ENCODE data around the gene SLC6A11. TPM values are rescaled to one million over a fixed set of nuclear protein-coding genes. Genes with fewer than 3 reads are reported as not detected.

The SLC6A11 gene
- total and polyA plus RNA-seq, 2 donors (not counting 1 experiment from before 2014, with no cell fraction given): not detected

DNA sequence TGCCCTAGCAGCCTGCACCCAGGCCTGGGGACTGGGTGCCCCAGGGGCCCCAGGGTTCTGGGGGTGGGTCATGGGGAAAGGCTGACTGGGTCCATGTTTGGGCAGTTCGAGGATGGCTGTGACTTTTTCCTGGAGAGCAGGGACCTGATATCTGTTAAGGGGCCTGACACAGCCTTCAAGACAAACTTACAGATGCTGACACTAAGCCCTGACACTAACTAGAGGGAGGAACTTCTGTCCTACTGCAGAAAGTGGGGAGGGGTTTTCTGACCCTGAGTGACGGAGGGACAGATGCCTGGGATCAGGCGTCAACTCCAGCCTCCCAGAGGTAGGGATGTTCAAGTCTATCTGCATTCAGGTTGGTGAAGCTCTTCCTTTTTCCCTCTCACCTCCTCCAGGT is 45.0 kb upstream of the SLC6A11 start:
- intact Hi-C loops (cut with micrococcal nuclease): no loop called here
- CTCF ChIA-PET: interaction anchor here (1.4 kb wide), 1 partner anchor 12 kb away, joined by 3 read pairs; no protein-coding TSS in a partner anchor
- 57% methylated on average over 1 of the region's 3 CpGs for WGBS (ENCODE audit: insufficient coverage)

DNA sequence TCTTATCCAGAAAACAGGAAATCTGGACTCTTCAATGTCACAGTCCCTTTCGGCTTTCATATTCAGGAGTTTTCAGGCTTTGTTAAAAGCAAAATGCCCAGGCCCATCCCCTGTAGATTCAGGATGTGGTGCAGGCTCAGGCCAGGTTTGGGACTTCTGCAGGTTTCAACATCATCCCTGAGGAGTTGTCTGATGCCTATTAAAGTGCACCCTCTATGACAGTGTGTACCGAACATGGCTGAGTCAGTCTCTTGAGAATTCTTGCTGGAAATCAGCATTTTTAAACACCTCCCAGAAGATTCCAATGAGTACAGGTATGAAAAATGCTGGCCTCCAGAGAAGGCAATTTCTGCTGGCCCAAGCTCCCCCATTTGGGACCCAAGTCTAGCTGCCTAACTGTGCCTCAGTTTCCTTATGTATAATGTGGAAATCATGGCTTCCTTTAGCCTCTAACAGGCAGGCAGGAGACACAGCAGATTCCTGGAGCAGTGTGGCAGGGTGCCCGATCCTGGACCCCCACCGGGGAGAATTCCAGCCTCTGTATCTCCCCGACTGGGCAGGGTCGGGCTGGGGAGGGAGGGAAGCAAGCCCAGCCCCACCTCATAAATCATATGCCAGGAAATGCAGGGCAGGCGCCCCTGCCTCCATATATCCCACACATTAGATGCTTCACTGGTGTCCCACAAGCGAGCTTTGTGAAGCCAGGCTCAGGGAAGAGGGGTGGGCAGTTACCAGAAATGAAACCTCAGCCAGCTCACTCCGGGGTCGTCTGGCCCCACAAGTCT is 44.4 kb upstream of the SLC6A11 start:
- 70% methylated on average over 6 of the region's 10 CpGs for WGBS (ENCODE audit: insufficient coverage)
- no peaks in the 10 kb centered on the region for H3K4me1 Mint-ChIP-seq
- Histone ChIP-seq H3K27ac (ENCODE audit: low read length in 2 of 2) (no peak overlapping the region), H3K4me1 (ENCODE audit: control insufficient read depth in 2 of 2, insufficient read depth in 2 of 2, low read length in 2 of 2) (no peaks in the 10 kb centered on the region), H3K27me3 (replicated peaks in 1 of 4; ENCODE audit: control extremely low read depth in 1 of 4, control insufficient read depth in 3 of 4, insufficient read depth in 4 of 4, low read length in 3 of 4) (peaks cover 0 to 9% (median 0%) of the 10 kb centered on the region in 4 experiments), H3K4me3 (ENCODE audit: control extremely low read depth in 1 of 5, extremely low read depth in 1 of 5, insufficient read depth in 1 of 5, low read depth in 2 of 5, low read length in 4 of 5) (no peak overlapping the region), H4K20me1 (ENCODE audit: control insufficient read depth, insufficient read depth, low read length, poor library complexity, severe bottlenecking) (no peaks in the 10 kb centered on the region), H3K79me2 (ENCODE audit: control insufficient read depth, insufficient read depth, low read length) (no peaks in the 10 kb centered on the region), H3K36me3 (replicated peaks in 1 of 2; ENCODE audit: control extremely low read depth in 1 of 2, control insufficient read depth in 1 of 2, extremely low read depth in 1 of 2, insufficient read depth in 2 of 2, low read length in 1 of 2) (no peaks in the 10 kb centered on the region), H3K9me3 (ENCODE audit: control extremely low read depth in 1 of 3, control insufficient read depth in 2 of 3, insufficient read depth in 1 of 3, low read length in 2 of 3) (peaks cover 0 to 23% (median 0%) of the 10 kb centered on the region in 3 donors), H3K9ac (ENCODE audit: low read length) (no peak overlapping the region), H2AFZ (ENCODE audit: insufficient read depth, low read depth, low read length, poor library complexity, severe bottlenecking) (no peak overlapping the region), H3K4me2 (replicated peaks; ENCODE audit: low read depth, low read length, poor library complexity, severe bottlenecking) (no peak overlapping the region)
- H3K4me3 Mint-ChIP-seq: no peak overlapping the region
- TF ChIP-seq EZH2 (IDR thresholded peaks at IDR 0.05; ENCODE audit: borderline replicate concordance, insufficient read depth, low read depth, low read length, poor library complexity, severe bottlenecking): no peak
- TF ChIP-seq, protein P1, sequence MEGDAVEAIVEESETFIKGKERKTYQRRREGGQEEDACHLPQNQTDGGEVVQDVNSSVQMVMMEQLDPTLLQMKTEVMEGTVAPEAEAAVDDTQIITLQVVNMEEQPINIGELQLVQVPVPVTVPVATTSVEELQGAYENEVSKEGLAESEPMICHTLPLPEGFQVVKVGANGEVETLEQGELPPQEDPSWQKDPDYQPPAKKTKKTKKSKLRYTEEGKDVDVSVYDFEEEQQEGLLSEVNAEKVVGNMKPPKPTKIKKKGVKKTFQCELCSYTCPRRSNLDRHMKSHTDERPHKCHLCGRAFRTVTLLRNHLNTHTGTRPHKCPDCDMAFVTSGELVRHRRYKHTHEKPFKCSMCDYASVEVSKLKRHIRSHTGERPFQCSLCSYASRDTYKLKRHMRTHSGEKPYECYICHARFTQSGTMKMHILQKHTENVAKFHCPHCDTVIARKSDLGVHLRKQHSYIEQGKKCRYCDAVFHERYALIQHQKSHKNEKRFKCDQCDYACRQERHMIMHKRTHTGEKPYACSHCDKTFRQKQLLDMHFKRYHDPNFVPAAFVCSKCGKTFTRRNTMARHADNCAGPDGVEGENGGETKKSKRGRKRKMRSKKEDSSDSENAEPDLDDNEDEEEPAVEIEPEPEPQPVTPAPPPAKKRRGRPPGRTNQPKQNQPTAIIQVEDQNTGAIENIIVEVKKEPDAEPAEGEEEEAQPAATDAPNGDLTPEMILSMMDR (IDR thresholded peaks at IDR 0.05): no peak
- H3K9me3 Mint-ChIP-seq (ENCODE audit: insufficient read depth): no peaks in the 10 kb centered on the region
- no peak overlapping the region for H3K27ac Mint-ChIP-seq
- ATAC-seq (ENCODE audit: low read depth): no peak
- CTCF ChIA-PET: interaction anchor here (1.4 kb wide), 1 partner anchor 13 kb away, joined by 3 read pairs; no protein-coding TSS in a partner anchor
- POLR2A ChIA-PET: no interaction called here
- intact Hi-C loops (cut with micrococcal nuclease): no loop called here
- no peak for DNase-seq
- peaks cover 61% of the 10 kb centered on the region for H3K27me3 Mint-ChIP-seq

More for the DNA sequence above, 45.0 kb upstream of the SLC6A11 start:
- no peak overlapping the region for H3K9ac ChIP-seq (ENCODE audit: low read length)
- H3K79me2 ChIP-seq (ENCODE audit: control insufficient read depth, insufficient read depth, low read length): no peaks in the 10 kb centered on the region
- no peak for ATAC-seq (ENCODE audit: low read depth)
- no peak overlapping the region for H3K4me3 ChIP-seq (ENCODE audit: control extremely low read depth in 1 of 5, extremely low read depth in 1 of 5, insufficient read depth in 1 of 5, low read depth in 2 of 5, low read length in 4 of 5)
- H4K20me1 ChIP-seq (ENCODE audit: control insufficient read depth, insufficient read depth, low read length, poor library complexity, severe bottlenecking): no peaks in the 10 kb centered on the region
- no peaks in the 10 kb centered on the region for H3K4me1 ChIP-seq (ENCODE audit: control insufficient read depth in 2 of 2, insufficient read depth in 2 of 2, low read length in 2 of 2)
- DNase-seq: no peak
- H3K27me3 ChIP-seq (replicated peaks in 1 of 4; ENCODE audit: control extremely low read depth in 1 of 4, control insufficient read depth in 3 of 4, insufficient read depth in 4 of 4, low read length in 3 of 4): peaks cover 0 to 9% (median 0%) of the 10 kb centered on the region in 4 experiments
- POLR2A ChIA-PET: no interaction called here
- no peak overlapping the region for H3K4me2 ChIP-seq (replicated peaks; ENCODE audit: low read depth, low read length, poor library complexity, severe bottlenecking)
- Mint-ChIP-seq H3K4me1 (no peaks in the 10 kb centered on the region), H3K27ac (no peak overlapping the region), H3K4me3 (no peak overlapping the region), H3K9me3 (ENCODE audit: insufficient read depth) (no peaks in the 10 kb centered on the region), H3K27me3 (peaks cover 60% of the 10 kb centered on the region)
- H2AFZ ChIP-seq (ENCODE audit: insufficient read depth, low read depth, low read length, poor library complexity, severe bottlenecking): no peak overlapping the region
- H3K36me3 ChIP-seq (replicated peaks in 1 of 2; ENCODE audit: control extremely low read depth in 1 of 2, control insufficient read depth in 1 of 2, extremely low read depth in 1 of 2, insufficient read depth in 2 of 2, low read length in 1 of 2): no peaks in the 10 kb centered on the region
- H3K27ac ChIP-seq (ENCODE audit: low read length in 2 of 2): no peak overlapping the region
- TF ChIP-seq EZH2 (IDR thresholded peaks at IDR 0.05; ENCODE audit: borderline replicate concordance, insufficient read depth, low read depth, low read length, poor library complexity, severe bottlenecking): no peak
- TF ChIP-seq, protein P1 (IDR thresholded peaks at IDR 0.05): no peak
- H3K9me3 ChIP-seq (ENCODE audit: control extremely low read depth in 1 of 3, control insufficient read depth in 2 of 3, insufficient read depth in 1 of 3, low read length in 2 of 3): peaks cover 0 to 23% (median 0%) of the 10 kb centered on the region in 3 donors

All from B cell (primary cell).